Endodermal cell (in vitro differentiated cells): ENCODE results near the gene OBSL1. TPM values are rescaled to one million over a fixed set of nuclear protein-coding genes. Genes with fewer than 3 reads are reported as not detected.

Source experiments
- DNase-seq: peaks from one replicate; pipeline ENCODE4 v3.0.0-alpha.2; 2017
- H3K27ac ChIP-seq: 2 replicates; pipeline ENCODE4 v1.5.1; 2013; ENCODE audit warnings: mild to moderate bottlenecking, low read depth, low read length, moderate library complexity
- H3K27me3 ChIP-seq: 2 replicates; pipeline ENCODE4 v1.6.1; 2013; ENCODE audit warnings: mild to moderate bottlenecking, low read length, moderate library complexity; ENCODE audit not compliant: insufficient read depth, control insufficient read depth, poor library complexity, severe bottlenecking
- H3K36me3 ChIP-seq: 2 replicates; pipeline ENCODE4 v1.7.0; 2013; ENCODE audit warnings: mild to moderate bottlenecking, low read length, moderate library complexity; ENCODE audit not compliant: control insufficient read depth, insufficient read depth
- H3K4me1 ChIP-seq: one replicate; pipeline ENCODE4 v1.7.0; 2013; ENCODE audit warnings: low read length; ENCODE audit not compliant: control insufficient read depth, insufficient read depth
- H3K4me3 ChIP-seq: 2 replicates; pipeline ENCODE4 v1.5.1; 2013; ENCODE audit warnings: mild to moderate bottlenecking, low read length, moderate library complexity
- H3K9ac ChIP-seq: 2 replicates; pipeline ENCODE4 v1.6.1; 2013; ENCODE audit warnings: mild to moderate bottlenecking, low read length, moderate library complexity; ENCODE audit not compliant: poor library complexity, severe bottlenecking; ENCODE audit errors: extremely low read depth
- H3K9me3 ChIP-seq: 2 replicates; pipeline ENCODE4 v1.6.1; 2013; ENCODE audit warnings: mild to moderate bottlenecking, low read length, moderate library complexity; ENCODE audit not compliant: control insufficient read depth
- H3K27ac Mint-ChIP-seq: 2 replicates; pipeline ENCODE4 v1.8.0; 2020; ENCODE audit warnings: mixed read lengths
- H3K27me3 Mint-ChIP-seq: 2 replicates; pipeline ENCODE4 v1.8.0; 2021; ENCODE audit warnings: mild to moderate bottlenecking, mixed read lengths; ENCODE audit not compliant: insufficient read depth
- H3K36me3 Mint-ChIP-seq: 2 replicates; pipeline ENCODE4 v1.8.0; 2020; ENCODE audit warnings: low read depth, mixed read lengths
- H3K4me1 Mint-ChIP-seq: 2 replicates; pipeline ENCODE4 v1.8.0; 2020; ENCODE audit warnings: mixed read lengths
- H3K4me3 Mint-ChIP-seq: 2 replicates; pipeline ENCODE4 v1.8.0; 2020; ENCODE audit warnings: mild to moderate bottlenecking, moderate library complexity, mixed read lengths
- H3K9me3 Mint-ChIP-seq: 2 replicates; pipeline ENCODE4 v1.8.0; 2020; ENCODE audit warnings: mild to moderate bottlenecking, mixed read lengths
- WGBS, 2 experiments: methylation state at CpG; one replicate each; pipeline versions ENCODE4 v1.1.5 to v1.1.7; 2013; ENCODE audit warnings: missing lambda C conversion rate in 2 of 2, mixed read lengths in 1 of 2; ENCODE audit not compliant: insufficient coverage in 1 of 2, insufficient read length in 1 of 2; 5-methylcytosine and 5-hydroxymethylcytosine counted together
- total RNA-seq, 2 donors: library from RNA; stranded (reverse); fragmentation: NEBNext Ultra II Directional in 1 of 2; extraction: Animal tissue kit (Norgen Biotek cat#: 25700) in 1 of 2; gene quantifications; 2 replicates in 1 of 2; 3 replicates in 1 of 2; pipeline ENCODE4 v1.2.1, GENCODE V29; 2021
- TF ChIP-seq, protein P1 (sequence below): fragments of 200-600 bp; sonication (generic); conservative IDR thresholded peaks from 2 replicates; pipeline ENCODE4 v1.5.0; 2021; ENCODE audit warnings: antibody characterized with exemption, mild to moderate bottlenecking

Gene OBSL1
- total RNA-seq, 2 donors from 2014 or later: 156 to 162 TPM

GRCh38 chr2:219517954-219518778, 53.2 kb downstream of the OBSL1 start:
- no peak for DNase-seq
- H3K27me3 Mint-ChIP-seq: peaks cover 61% of the 10 kb centered on the region
- no peak overlapping the region for H3K27ac ChIP-seq
- H3K36me3 Mint-ChIP-seq: no peaks in the 10 kb centered on the region
- H3K27ac Mint-ChIP-seq: no peak overlapping the region
- TF ChIP-seq, protein P1, sequence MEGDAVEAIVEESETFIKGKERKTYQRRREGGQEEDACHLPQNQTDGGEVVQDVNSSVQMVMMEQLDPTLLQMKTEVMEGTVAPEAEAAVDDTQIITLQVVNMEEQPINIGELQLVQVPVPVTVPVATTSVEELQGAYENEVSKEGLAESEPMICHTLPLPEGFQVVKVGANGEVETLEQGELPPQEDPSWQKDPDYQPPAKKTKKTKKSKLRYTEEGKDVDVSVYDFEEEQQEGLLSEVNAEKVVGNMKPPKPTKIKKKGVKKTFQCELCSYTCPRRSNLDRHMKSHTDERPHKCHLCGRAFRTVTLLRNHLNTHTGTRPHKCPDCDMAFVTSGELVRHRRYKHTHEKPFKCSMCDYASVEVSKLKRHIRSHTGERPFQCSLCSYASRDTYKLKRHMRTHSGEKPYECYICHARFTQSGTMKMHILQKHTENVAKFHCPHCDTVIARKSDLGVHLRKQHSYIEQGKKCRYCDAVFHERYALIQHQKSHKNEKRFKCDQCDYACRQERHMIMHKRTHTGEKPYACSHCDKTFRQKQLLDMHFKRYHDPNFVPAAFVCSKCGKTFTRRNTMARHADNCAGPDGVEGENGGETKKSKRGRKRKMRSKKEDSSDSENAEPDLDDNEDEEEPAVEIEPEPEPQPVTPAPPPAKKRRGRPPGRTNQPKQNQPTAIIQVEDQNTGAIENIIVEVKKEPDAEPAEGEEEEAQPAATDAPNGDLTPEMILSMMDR: no peak
- H3K4me3 ChIP-seq: no peak overlapping the region
- peaks cover 44% of the 10 kb centered on the region for H3K27me3 ChIP-seq
- no peak overlapping the region for H3K4me3 Mint-ChIP-seq
- no peaks in the 10 kb centered on the region for H3K9me3 ChIP-seq
- 74 to 78% methylated on average over 4 to 10 of the region's 10 CpGs for WGBS, 2 experiments
- H3K36me3 ChIP-seq: no peaks in the 10 kb centered on the region
- H3K4me1 ChIP-seq: peaks cover 9% of the 10 kb centered on the region
- no peak overlapping the region for H3K9ac ChIP-seq
- H3K9me3 Mint-ChIP-seq: no peaks in the 10 kb centered on the region
- peaks cover 25% of the 10 kb centered on the region for H3K4me1 Mint-ChIP-seq

DNA sequence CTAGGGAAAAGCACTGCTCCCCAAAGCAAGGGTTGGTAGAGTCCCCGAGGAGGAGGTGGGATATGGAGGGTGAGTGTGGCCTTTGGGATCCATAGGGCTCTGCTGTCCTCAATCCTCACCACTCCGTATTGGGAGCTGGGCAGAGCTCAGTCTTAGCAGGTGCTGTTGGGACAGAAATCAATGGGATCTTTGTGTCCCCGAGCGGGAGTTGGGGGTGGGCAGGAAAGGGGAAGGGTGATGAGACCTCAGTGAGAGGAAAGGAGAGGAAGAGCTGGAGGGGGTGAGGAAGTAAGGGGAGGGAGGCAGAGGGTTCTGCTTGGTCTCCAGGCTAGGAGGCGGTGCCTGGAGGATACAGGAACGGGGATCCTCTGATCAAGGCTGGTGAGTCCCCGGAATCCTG, 54.5 kb downstream of the OBSL1 start:
- Histone ChIP-seq H3K4me1 (peaks cover 9% of the 10 kb centered on the region), H3K27me3 (peaks cover 56% of the 10 kb centered on the region), H3K4me3 (no peak overlapping the region), H3K9me3 (no peaks in the 10 kb centered on the region), H3K27ac (no peak overlapping the region), H3K36me3 (no peaks in the 10 kb centered on the region), H3K9ac (no peak overlapping the region)
- Mint-ChIP-seq H3K27me3 (peaks cover 73% of the 10 kb centered on the region), H3K4me1 (peaks cover 26% of the 10 kb centered on the region), H3K27ac (no peak overlapping the region), H3K9me3 (no peaks in the 10 kb centered on the region), H3K4me3 (no peak overlapping the region), H3K36me3 (no peaks in the 10 kb centered on the region)
- TF ChIP-seq, protein P1: no peak
- 80 to 85% methylated on average over 1 to 7 of the region's 7 CpGs for WGBS, 2 experiments
- no peak for DNase-seq

GRCh38 chr2:219515874-219516629, 55.3 kb downstream of the OBSL1 start:
- H3K36me3 ChIP-seq: no peaks in the 10 kb centered on the region
- H3K9me3 Mint-ChIP-seq: peaks cover 1% of the 10 kb centered on the region
- H3K4me3 Mint-ChIP-seq: no peak overlapping the region
- no peak overlapping the region for H3K4me3 ChIP-seq
- WGBS, 2 experiments: 90 to 93% methylated on average over 15 to 17 of the region's 17 CpGs
- H3K36me3 Mint-ChIP-seq: no peaks in the 10 kb centered on the region
- peaks cover 21% of the 10 kb centered on the region for H3K4me1 Mint-ChIP-seq
- DNase-seq: no peak
- H3K9me3 ChIP-seq: no peaks in the 10 kb centered on the region
- H3K27ac ChIP-seq: no peak overlapping the region
- H3K27ac Mint-ChIP-seq: no peak overlapping the region
- TF ChIP-seq, protein P1: no peak
- H3K27me3 Mint-ChIP-seq: peaks cover 79% of the 10 kb centered on the region
- peaks cover 8% of the 10 kb centered on the region for H3K4me1 ChIP-seq
- H3K9ac ChIP-seq: no peak overlapping the region
- peaks cover 58% of the 10 kb centered on the region for H3K27me3 ChIP-seq
